Dendritic cell treated with granulocyte-macrophage colony-stimulating factor and Interleukin-4, amounts not matched to agents 40 ng/mL and 50 ng/mL, for 4 days (primary cell): ENCODE measurements around the gene CCNI2.

Experiments
- H3K27ac Mint-ChIP-seq: one replicate; pipeline ENCODE4 v1.8.0; 2022; ENCODE audit warnings: mild to moderate bottlenecking, mixed read lengths
- H3K27me3 Mint-ChIP-seq: one replicate; pipeline ENCODE4 v1.8.0; 2022; ENCODE audit warnings: mild to moderate bottlenecking, mixed read lengths
- H3K36me3 Mint-ChIP-seq: one replicate; pipeline ENCODE4 v1.8.0; 2022; ENCODE audit warnings: low read depth, mixed read lengths
- H3K4me1 Mint-ChIP-seq: one replicate; pipeline ENCODE4 v1.8.0; 2022; ENCODE audit warnings: low read depth, mixed read lengths
- H3K4me3 Mint-ChIP-seq: one replicate; pipeline ENCODE4 v1.8.0; 2022; ENCODE audit warnings: mild to moderate bottlenecking, moderate library complexity, mixed read lengths
- H3K9me3 Mint-ChIP-seq: one replicate; pipeline ENCODE4 v1.8.0; 2022; ENCODE audit warnings: mixed read lengths
- intact Hi-C: fragments of 100-400 bp; cut with micrococcal nuclease; formaldehyde crosslinking; loops from one replicate; pipeline ENCODE4 v1.15.0; 2022

CCNI2 gene

DNA sequence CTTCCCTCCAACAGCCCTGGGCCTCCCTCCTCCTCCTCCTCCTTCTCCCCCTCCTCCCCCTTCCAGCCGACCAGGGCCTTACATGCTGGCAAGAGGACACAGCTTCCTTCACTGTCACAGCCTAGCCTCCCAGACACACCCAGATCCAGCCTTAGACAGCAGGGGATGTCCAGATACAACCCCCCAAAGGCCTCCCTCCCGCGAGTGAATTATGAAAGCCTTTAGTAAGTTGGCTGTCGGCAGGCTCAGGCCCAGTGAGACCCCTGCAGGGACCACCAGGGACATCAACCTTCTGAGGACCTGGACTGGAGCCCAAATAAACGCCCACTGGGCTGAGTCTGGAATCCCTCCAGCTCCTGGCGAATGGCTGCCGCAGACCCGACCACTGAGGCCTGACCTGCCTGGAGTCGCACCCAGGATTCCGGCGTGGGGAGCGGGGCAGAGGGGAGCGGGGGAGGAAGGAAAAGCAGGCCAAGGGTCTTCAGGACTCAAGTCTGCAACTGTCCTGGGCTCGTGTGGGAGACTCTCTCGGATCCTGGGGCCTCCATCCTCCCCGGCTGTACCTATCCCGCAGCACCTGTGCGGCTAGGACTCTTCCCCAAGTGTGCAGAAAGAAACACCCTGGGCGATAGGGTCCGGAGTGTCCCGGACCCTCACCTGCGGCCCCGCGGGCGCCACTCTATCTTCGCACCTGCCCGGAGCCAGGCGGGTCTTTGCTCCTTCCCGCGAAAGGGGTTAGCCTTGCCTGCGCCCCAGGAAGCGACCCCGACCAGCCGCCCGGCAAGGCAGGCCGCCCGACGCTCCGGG lies 29.1 kb downstream of the CCNI2 start:
- Mint-ChIP-seq H3K27me3 (peaks cover 61% of the 10 kb centered on the region), H3K4me3 (peak overlapping the region; percentile 74), H3K36me3 (no peaks in the 10 kb centered on the region), H3K4me1 (peaks cover 28% of the 10 kb centered on the region), H3K9me3 (no peaks in the 10 kb centered on the region), H3K27ac (peak overlapping the region; percentile 32)
- intact Hi-C loops: loop anchor here (5.0 kb wide), 1 partner anchor 36 kb away; the partner anchor contains the start of gene SOWAHA

DNA sequence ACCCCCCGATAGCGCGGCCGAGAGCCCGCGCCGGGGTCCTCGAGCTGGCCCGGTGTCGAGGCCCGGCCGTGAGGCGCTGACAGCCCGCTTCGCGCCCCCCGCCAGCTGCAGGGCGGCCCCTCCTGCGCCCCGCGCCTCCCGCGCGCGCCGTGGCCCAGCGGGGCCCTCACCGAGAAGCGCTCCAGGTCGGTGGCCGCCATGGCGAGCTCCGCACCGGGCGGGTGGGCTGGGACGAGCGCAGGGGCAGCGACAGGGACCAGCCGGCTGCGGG lies 29.6 kb downstream of the CCNI2 start:
- intact Hi-C loops: loop anchor here (5.0 kb wide), 1 partner anchor 35 kb away; the partner anchor contains the start of gene SOWAHA
- peak overlapping the region; percentile 32 for H3K27ac Mint-ChIP-seq
- H3K4me3 Mint-ChIP-seq: peak overlapping the region; percentile 74
- peaks cover 33% of the 10 kb centered on the region for H3K4me1 Mint-ChIP-seq
- peaks cover 65% of the 10 kb centered on the region for H3K27me3 Mint-ChIP-seq
- H3K36me3 Mint-ChIP-seq: no peaks in the 10 kb centered on the region
- no peaks in the 10 kb centered on the region for H3K9me3 Mint-ChIP-seq

DNA sequence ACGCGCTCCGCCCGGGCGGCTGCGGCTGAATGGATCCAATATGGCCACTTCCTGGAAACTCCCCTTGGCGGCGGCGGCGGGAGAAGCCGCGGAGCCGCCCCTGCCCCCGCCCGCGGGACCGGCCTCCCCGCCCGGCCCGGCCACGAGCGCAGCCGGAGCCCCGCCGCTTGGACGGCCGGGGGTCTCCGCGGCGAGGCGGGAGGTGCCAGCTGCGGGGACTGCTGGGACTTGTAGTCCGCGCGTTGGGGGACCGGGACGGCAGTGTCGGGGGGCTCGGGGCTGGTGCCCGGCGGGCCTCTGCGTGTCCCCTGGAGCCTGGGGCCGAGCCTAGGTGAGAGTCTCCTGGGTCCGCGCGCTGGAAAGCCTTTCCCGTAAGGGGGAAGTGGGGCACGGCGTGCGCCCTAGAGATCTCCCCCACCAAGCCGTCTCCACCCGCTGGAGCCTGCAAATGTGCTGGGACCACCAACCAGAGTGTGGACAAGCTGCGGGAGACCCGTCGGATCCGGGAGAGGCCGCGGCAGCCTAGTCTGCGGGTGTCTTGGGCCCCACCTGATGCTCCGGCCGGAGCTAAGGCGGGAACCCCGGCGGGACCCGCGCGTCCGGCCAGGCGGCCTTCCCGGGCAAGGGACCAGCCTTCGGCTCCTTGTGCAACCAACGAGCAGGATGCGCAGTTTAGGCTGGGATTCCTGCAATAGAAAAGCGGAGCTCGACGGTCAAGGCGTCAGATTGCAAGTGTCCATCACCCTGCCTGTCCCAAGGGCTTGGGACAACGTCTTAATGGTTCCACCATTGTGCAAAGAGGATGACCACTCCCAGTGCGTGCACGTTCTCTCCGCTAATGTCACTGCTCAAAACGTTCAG lies 30.2 kb downstream of the CCNI2 start, which contains the start of gene SEPTIN8:
SEPTIN8 (minus strand) TSS at position 31 of the 861 bp plus-strand sequence. CDS start 102 bp downstream, outside the sequence.
- Mint-ChIP-seq H3K27ac (peak within 1 kb of the TSS; percentile 32), H3K4me1 (peaks cover 39% of the 10 kb centered on the region), H3K27me3 (peaks cover 64% of the 10 kb centered on the region), H3K9me3 (no peaks in the 10 kb centered on the region), H3K4me3 (peak within 1 kb of the TSS; percentile 74), H3K36me3 (no peaks in the 10 kb centered on the region)
- intact Hi-C loops: loop anchor here (5.0 kb wide), 1 partner anchor 35 kb away; the partner anchor contains the start of gene SOWAHA

DNA sequence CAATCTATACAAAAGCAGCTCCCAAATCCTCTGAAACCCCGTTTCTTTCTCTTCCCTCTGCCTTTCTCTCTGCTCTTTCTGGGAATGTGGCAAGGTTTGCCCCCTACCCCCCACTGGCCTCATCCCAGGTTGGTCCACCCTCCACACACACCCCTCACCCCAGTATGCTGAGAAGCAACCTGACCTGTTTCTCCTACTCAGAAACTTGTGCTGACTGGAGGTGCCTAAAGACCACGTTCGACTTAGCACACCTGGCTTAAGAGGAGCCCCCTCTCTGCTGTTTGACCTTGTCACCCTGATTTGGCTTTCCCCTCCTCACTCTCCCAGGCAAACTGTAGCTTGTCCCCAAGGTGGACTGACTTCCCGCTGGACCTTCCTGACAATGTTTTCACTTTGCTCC lies 30.9 kb downstream of the CCNI2 start:
- intact Hi-C loops: loop anchor here (5.0 kb wide), 1 partner anchor 34 kb away; the partner anchor contains the start of gene SOWAHA
- peak overlapping the region; percentile 21 for H3K4me3 Mint-ChIP-seq
- H3K27ac Mint-ChIP-seq: no peak overlapping the region
- no peaks in the 10 kb centered on the region for H3K36me3 Mint-ChIP-seq
- peaks cover 64% of the 10 kb centered on the region for H3K27me3 Mint-ChIP-seq
- no peaks in the 10 kb centered on the region for H3K9me3 Mint-ChIP-seq
- H3K4me1 Mint-ChIP-seq: peaks cover 41% of the 10 kb centered on the region

DNA sequence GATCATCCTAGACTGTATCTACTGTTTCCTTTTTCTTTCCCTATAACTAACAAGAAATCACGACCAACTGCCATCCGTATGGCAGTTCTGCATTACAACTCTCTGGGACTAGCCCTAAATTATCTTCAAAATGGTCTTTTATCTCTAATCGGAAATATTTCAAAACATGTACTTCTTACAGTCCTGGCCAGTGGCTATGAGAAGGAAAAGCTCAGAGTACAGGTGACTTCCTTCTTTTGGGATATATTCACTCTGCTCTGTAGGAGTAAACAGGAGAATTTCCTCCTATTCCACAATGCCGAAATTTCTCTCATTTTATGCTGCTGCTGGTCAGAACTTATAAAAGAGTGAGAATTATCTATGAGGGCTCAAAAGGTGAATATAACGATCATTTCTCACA lies 31.6 kb downstream of the CCNI2 start:
- peaks cover 59% of the 10 kb centered on the region for H3K27me3 Mint-ChIP-seq
- H3K27ac Mint-ChIP-seq: no peak overlapping the region
- no peak overlapping the region for H3K4me3 Mint-ChIP-seq
- peaks cover 38% of the 10 kb centered on the region for H3K4me1 Mint-ChIP-seq
- H3K36me3 Mint-ChIP-seq: no peaks in the 10 kb centered on the region
- H3K9me3 Mint-ChIP-seq: no peaks in the 10 kb centered on the region
- intact Hi-C loops: loop anchor here (5.0 kb wide), 1 partner anchor 33 kb away; the partner anchor contains the start of gene SOWAHA

DNA sequence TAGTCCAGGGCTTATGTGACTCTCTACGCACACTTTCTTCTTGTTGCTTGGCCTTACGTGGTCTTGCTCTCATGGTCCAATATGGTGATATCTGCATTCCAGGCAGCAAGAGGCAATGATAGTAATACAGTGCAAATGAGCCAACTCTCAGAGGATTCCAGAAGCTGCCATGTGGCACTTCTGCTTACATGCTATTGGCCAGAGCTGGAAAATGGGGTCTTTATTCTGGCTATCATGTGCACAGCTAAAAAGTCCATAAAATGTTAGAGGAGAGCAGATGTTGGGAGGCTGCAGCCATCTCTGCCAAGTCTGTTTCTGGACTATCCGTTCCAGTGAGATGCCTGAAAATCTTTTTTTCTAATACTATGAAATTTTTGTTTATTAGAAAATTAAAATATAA lies 32.7 kb downstream of the CCNI2 start:
- no peak overlapping the region for H3K4me3 Mint-ChIP-seq
- H3K9me3 Mint-ChIP-seq: no peaks in the 10 kb centered on the region
- H3K36me3 Mint-ChIP-seq: no peaks in the 10 kb centered on the region
- no peak overlapping the region for H3K27ac Mint-ChIP-seq
- H3K4me1 Mint-ChIP-seq: peaks cover 29% of the 10 kb centered on the region
- H3K27me3 Mint-ChIP-seq: peaks cover 51% of the 10 kb centered on the region
- intact Hi-C loops: loop anchor here (5.0 kb wide), 1 partner anchor 32 kb away; the partner anchor contains the start of gene SOWAHA

DNA sequence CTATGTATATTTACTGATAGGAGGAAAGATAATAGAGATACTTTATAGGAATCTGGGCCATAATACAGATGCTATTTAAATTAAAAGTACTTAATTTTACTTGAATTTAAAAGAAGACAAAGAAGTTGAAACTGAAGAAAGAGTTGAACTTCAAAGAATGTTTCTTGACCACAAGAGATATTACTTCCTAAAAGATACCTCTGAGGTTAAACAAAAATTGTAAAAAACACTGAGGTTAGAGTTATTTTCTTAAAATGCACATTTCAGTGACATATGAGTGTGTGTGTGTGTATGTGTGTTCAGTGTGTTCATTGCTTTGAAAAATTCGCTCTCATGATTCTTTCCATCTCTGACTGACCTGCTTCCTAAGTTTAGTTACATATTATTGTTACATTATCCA lies 33.4 kb downstream of the CCNI2 start:
- Mint-ChIP-seq H3K27me3 (peaks cover 51% of the 10 kb centered on the region), H3K27ac (no peak overlapping the region), H3K4me1 (peaks cover 30% of the 10 kb centered on the region), H3K4me3 (no peak overlapping the region), H3K9me3 (no peaks in the 10 kb centered on the region), H3K36me3 (no peaks in the 10 kb centered on the region)
- intact Hi-C loops: no loop called here

DNA sequence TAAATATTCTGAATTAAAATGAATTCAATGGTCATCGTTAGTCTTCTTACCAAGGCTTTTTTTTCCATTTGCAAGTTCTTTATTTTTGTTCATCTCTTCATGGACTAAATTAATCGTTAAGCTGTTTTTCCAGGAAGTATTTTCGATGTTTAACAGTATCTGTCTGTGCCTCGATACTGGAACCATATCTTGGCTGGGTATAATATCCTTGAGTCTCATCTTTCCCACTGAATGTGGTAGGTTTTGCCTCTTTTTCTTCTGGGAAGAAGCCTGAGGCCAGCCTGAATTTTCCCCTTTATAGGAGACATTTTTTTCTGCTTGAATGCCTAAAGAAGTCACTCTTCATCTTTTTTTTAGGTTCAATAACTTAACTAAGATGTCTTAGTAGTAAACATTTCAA lies 33.8 kb downstream of the CCNI2 start:
- Mint-ChIP-seq H3K36me3 (no peaks in the 10 kb centered on the region), H3K27me3 (peaks cover 54% of the 10 kb centered on the region), H3K27ac (no peak overlapping the region), H3K4me1 (peaks cover 32% of the 10 kb centered on the region), H3K9me3 (no peaks in the 10 kb centered on the region), H3K4me3 (no peak overlapping the region)
- intact Hi-C loops: no loop called here

DNA sequence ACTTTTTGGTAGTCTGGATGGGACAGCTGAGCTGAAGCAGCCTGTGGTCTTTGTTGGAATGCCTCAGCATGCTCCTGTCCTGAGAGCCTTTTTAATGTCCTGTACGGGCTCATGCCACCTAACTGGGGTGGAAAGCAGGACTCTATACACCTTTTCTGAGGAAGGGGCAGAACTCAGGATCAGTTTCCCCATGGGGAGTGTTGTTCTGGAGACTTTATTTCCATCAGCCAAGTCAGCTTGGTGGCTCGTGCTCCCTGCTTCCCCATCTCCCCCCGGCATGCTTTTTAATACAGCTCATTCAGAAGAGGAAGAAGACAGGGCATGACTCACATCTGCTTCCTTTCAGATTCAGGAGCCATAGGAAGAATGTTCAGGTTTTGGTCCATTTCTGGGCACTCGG lies 34.9 kb downstream of the CCNI2 start:
- intact Hi-C loops: no loop called here
- Mint-ChIP-seq H3K27me3 (peaks cover 53% of the 10 kb centered on the region), H3K36me3 (no peaks in the 10 kb centered on the region), H3K4me1 (peaks cover 32% of the 10 kb centered on the region), H3K4me3 (no peak overlapping the region), H3K27ac (peak overlapping the region; percentile 58), H3K9me3 (no peaks in the 10 kb centered on the region)

DNA sequence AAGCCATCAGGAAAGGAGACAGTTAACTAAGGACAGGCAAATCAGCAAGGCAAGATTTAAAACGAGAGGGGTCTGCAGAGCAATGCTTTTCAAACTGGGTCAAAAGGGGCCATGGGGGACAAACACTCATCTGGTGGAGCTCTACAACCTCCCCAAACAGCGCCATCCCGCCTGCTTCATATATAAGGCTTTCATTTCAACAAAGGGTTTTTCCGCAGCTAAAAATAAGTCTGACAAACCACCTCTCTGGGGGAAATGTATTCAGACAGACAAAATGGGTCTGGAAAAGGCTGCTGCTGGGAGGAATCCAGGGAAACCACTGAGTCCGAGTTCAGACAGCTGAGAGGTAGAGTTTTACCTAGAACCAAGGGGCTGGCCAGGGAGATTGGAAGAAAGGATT lies 38.1 kb downstream of the CCNI2 start:
- Mint-ChIP-seq H3K9me3 (no peaks in the 10 kb centered on the region), H3K4me1 (peaks cover 24% of the 10 kb centered on the region), H3K4me3 (no peak overlapping the region), H3K36me3 (no peaks in the 10 kb centered on the region), H3K27ac (no peak overlapping the region), H3K27me3 (peaks cover 45% of the 10 kb centered on the region)
- intact Hi-C loops: no loop called here

DNA sequence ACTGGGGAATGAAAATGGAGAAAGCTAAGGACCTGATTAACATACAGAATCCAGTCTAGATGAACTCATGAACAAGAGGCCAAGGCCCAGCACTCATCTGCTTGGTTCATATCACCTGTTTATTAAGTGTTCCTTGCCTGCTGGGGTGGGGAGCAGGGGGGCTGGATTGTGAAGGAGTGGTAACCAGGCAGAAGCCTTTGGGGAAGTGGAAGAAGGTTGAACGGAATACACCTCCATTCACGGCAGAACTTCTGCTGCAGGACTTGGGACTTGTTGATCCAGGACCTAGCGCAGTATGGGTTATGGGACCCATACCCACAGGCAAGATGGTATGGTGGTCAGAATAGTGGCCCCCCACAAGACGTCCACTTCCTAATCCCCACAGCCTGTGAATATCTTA lies 38.6 kb downstream of the CCNI2 start:
- Mint-ChIP-seq H3K36me3 (no peaks in the 10 kb centered on the region), H3K4me1 (peaks cover 24% of the 10 kb centered on the region), H3K27ac (no peak overlapping the region), H3K9me3 (no peaks in the 10 kb centered on the region), H3K27me3 (peaks cover 46% of the 10 kb centered on the region), H3K4me3 (no peak overlapping the region)
- intact Hi-C loops: no loop called here

DNA sequence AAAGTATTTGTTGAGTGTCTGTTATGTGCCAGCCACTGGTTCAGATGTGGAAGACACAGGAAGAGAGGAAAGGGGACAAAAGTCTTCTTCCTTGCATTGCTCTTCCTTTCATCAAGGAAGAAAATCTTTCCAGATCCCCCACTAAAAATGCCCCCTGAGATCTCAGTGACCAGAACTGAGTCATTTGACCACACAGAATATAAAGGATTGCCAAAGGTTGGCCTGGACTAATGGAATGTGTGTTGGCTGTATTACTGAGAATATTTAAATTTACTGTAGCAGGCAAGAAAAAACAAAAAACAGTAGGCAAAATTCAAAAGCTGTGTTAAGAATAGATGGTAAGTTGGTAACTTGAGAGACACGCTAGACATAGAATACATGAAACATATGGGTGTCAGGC lies 39.9 kb downstream of the CCNI2 start:
- no peak overlapping the region for H3K4me3 Mint-ChIP-seq
- H3K27me3 Mint-ChIP-seq: peaks cover 37% of the 10 kb centered on the region
- intact Hi-C loops: no loop called here
- H3K4me1 Mint-ChIP-seq: peaks cover 16% of the 10 kb centered on the region
- no peaks in the 10 kb centered on the region for H3K9me3 Mint-ChIP-seq
- no peaks in the 10 kb centered on the region for H3K36me3 Mint-ChIP-seq
- H3K27ac Mint-ChIP-seq: no peak overlapping the region

DNA sequence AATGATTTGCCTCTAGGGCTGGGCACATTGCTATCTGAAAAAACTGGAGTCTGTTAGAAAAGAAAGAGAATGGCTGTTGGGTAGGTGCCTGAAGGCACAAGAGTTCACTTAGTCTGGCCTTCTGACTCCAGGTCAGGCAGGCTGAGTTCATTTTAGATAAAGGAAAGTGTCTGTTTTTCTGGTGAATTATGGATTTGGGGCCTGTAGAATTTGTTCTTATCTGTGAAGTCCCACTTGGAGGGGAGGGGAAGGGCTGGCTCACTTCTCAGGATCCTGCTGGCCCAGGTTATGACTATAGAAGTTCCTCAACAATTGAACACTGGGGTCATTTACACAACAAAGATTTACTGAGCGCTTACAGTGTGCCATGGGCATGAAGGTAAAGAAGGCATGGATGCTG lies 41.3 kb downstream of the CCNI2 start:
- Mint-ChIP-seq H3K36me3 (no peaks in the 10 kb centered on the region), H3K27ac (no peak overlapping the region), H3K4me3 (no peak overlapping the region), H3K4me1 (peaks cover 10% of the 10 kb centered on the region), H3K27me3 (peaks cover 48% of the 10 kb centered on the region), H3K9me3 (no peaks in the 10 kb centered on the region)
- intact Hi-C loops: no loop called here
